T-helper 2 cell treated with Interferon-gamma antibody and Interleukin-4, amounts not matched to agents 5 μg/mL and 100 μg/mL, for 36 hours (primary cell): ENCODE data around the gene CTNNA3.

ENCODE experiments used
- DNase-seq: peaks from one replicate; pipeline ENCODE4 v3.0.0; 2021; ENCODE audit warnings: low spot score
- H3K27ac Mint-ChIP-seq: one replicate; pipeline ENCODE4 v1.8.0; 2021; ENCODE audit warnings: mild to moderate bottlenecking, mixed read lengths
- H3K27me3 Mint-ChIP-seq: one replicate; pipeline ENCODE4 v1.8.0; 2021; ENCODE audit warnings: low read depth, mixed read lengths
- H3K36me3 Mint-ChIP-seq: one replicate; pipeline ENCODE4 v1.8.0; 2021; ENCODE audit warnings: low read depth, mixed read lengths
- H3K4me1 Mint-ChIP-seq: one replicate; pipeline ENCODE4 v1.8.0; 2021; ENCODE audit warnings: low read depth, mixed read lengths
- H3K4me3 Mint-ChIP-seq: one replicate; pipeline ENCODE4 v1.8.0; 2022; ENCODE audit warnings: mild to moderate bottlenecking, moderate library complexity, mixed read lengths
- H3K9me3 Mint-ChIP-seq: one replicate; pipeline ENCODE4 v1.8.0; 2021; ENCODE audit warnings: mixed read lengths

CTNNA3 gene

DNA sequence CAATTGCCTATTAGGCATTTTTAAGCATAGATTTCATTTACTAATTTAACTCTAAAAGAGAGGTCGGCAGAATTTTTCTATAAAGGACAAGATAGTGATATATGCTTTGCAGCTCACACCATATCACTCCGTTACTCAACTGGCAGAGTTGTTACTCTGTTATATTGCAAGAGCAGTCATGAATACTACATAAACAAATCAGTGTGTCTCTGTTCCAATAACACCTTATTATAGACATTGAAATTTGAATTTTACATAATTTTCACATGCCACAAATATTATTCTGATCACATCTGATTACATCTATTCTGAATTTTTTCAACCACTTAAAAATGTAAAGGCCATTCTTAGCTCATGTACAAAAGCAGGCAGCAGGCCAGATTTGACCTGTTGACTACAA, 1624.1 kb downstream of the CTNNA3 start:
- H3K9me3 Mint-ChIP-seq: peaks cover 14% of the 10 kb centered on the region
- no peaks in the 10 kb centered on the region for H3K36me3 Mint-ChIP-seq
- H3K27ac Mint-ChIP-seq: no peak overlapping the region
- no peak overlapping the region for H3K4me3 Mint-ChIP-seq
- H3K27me3 Mint-ChIP-seq: no peaks in the 10 kb centered on the region
- H3K4me1 Mint-ChIP-seq: no peaks in the 10 kb centered on the region
- no peak for DNase-seq

DNA sequence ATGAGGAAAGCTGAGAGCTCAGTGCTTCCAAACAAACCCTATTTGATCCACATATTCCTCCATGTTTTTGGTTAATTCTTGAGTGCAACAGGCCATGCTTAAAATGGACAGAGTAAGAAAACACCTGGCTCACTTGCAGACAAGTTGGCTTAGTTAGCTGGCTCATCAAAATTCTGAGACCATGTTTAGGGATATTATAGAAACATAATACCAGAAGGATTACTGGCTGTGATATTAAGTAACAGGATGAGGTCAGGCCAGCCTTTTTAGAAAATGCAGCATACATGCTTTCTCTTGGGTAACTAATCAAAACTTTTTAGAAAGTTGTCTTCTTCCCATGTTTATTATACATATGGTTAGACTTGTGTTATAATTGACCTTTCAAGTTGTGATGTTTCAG, 1637.4 kb downstream of the CTNNA3 start:
- H3K27ac Mint-ChIP-seq: no peak overlapping the region
- peaks cover 11% of the 10 kb centered on the region for H3K9me3 Mint-ChIP-seq
- no peak overlapping the region for H3K4me3 Mint-ChIP-seq
- no peak for DNase-seq
- no peaks in the 10 kb centered on the region for H3K4me1 Mint-ChIP-seq
- H3K27me3 Mint-ChIP-seq: no peaks in the 10 kb centered on the region
- no peaks in the 10 kb centered on the region for H3K36me3 Mint-ChIP-seq

DNA sequence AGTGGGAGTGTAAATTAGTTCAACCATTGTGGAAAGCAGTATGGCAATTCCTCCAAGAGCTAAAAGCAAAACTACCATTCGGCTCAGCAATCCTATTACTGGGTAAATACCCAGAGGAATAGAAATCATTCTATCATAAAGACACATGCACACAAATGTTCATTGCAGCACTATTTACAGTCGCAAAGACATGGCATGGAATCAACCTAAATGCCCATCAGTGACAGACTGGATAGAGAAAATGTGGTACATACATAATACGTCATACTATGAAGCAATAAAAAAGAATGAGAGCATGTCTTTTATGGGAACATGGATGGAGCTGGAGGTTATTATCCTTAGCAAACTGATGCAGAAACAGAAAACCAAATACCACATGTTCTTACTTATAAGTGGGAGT, 1646.7 kb downstream of the CTNNA3 start:
- H3K4me3 Mint-ChIP-seq: no peak overlapping the region
- H3K27ac Mint-ChIP-seq: no peak overlapping the region
- no peaks in the 10 kb centered on the region for H3K27me3 Mint-ChIP-seq
- H3K36me3 Mint-ChIP-seq: no peaks in the 10 kb centered on the region
- DNase-seq: no peak
- H3K9me3 Mint-ChIP-seq: peaks cover 30% of the 10 kb centered on the region
- H3K4me1 Mint-ChIP-seq: no peaks in the 10 kb centered on the region

DNA sequence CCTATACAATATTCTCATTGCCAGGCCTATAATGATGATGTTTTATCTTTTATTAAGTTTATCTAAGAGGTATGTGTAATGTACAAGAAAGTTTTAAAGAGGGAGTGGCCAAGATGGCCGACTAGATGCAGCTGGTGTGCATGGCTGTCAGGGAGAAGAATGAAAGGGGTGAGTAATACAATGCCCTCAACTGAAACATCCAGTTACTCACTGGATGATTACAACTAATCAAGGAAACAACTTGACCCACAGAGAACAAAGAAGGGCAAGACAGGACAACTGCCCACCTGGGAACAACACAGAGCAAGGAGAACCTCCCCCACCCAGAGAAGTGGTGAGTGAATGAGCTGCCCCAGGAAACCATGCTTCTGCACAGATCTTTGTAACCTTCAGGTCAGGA, 1650.1 kb downstream of the CTNNA3 start:
- no peak overlapping the region for H3K27ac Mint-ChIP-seq
- no peaks in the 10 kb centered on the region for H3K4me1 Mint-ChIP-seq
- H3K9me3 Mint-ChIP-seq: peaks cover 43% of the 10 kb centered on the region
- DNase-seq: no peak
- H3K36me3 Mint-ChIP-seq: no peaks in the 10 kb centered on the region
- H3K27me3 Mint-ChIP-seq: no peaks in the 10 kb centered on the region
- no peak overlapping the region for H3K4me3 Mint-ChIP-seq

DNA sequence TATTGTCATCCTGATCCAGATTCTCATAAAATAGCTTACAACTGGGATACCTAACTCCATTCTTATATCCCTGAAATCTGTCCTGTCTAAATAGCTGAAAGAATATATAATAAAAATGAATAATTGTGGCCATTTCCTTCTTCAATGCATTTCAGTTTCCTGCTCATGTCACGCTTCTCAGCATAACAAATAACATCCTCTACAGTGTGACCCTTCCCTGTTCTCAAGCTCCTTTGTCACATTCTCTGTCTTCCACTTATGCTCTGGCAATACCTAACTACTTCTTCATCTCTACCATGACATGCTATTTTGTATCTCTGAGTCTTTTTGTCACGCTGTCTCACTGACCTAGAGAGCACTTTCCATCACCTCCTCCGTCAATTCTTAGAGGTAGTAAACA, 1654.2 kb downstream of the CTNNA3 start:
- Mint-ChIP-seq H3K36me3 (no peaks in the 10 kb centered on the region), H3K27me3 (no peaks in the 10 kb centered on the region), H3K9me3 (peaks cover 44% of the 10 kb centered on the region), H3K4me1 (no peaks in the 10 kb centered on the region), H3K27ac (no peak overlapping the region), H3K4me3 (no peak overlapping the region)
- no peak for DNase-seq

DNA sequence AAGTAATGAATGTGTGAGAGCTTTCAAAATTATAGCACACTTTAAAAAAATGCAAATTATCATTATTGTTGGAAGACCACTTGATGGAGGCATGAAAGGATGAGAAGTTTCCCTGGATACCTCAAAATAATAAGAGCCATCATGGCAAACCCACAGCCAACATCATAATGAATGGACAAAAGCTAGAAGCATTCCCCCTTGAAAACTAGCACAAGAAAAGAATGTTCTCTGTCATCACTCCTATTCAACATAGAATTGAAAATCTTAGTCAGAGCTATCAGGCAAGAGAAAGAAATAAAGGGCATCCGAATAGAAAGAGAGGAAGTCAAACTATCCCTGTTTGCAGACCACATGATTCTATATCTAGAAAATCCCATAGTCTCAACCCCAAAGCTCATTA, 1657.4 kb downstream of the CTNNA3 start:
- Mint-ChIP-seq H3K4me1 (no peaks in the 10 kb centered on the region), H3K36me3 (no peaks in the 10 kb centered on the region), H3K4me3 (no peak overlapping the region), H3K27me3 (no peaks in the 10 kb centered on the region), H3K9me3 (peaks cover 23% of the 10 kb centered on the region), H3K27ac (no peak overlapping the region)
- DNase-seq: no peak

DNA sequence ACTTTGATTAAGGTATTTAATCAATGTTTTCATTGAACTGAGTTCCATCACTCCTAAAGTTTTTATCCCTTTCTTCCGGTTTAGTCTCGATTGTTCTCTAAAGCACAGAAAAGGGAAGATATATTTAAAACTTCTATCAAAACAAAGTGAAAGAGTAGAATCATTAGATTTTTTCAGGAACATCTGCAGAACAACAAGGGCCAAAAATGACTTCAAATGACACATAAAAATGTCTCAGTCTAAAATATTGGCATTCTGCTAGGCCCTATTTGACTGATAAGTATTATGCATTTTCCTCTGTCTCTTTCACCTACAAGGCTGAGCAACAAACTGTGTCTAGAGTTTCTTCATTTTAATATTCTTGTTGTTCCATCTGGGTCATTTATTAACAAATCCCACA, 1669.7 kb downstream of the CTNNA3 start:
- Mint-ChIP-seq H3K27me3 (no peaks in the 10 kb centered on the region), H3K4me3 (no peak overlapping the region), H3K36me3 (no peaks in the 10 kb centered on the region), H3K27ac (no peak overlapping the region), H3K4me1 (no peaks in the 10 kb centered on the region), H3K9me3 (peaks cover 5% of the 10 kb centered on the region)
- no peak for DNase-seq

DNA sequence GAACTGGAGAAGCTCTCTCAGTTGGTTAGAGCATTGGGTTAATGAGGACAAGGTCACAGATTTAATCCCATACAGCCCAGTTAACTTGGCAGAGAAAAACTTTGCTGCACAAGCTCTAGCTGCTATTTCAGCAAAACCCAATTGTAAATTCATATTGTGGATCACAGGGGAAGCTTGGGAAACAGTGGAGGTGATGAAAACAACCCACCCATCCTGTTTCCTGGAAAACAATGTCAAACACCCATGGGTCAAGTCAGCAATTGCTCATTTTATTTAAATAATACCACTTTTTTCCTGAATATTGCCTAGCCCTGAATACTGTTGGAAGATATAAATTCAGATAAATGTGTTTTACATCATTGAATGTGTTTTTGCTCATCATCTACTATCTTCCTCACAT, 1670.8 kb downstream of the CTNNA3 start:
- DNase-seq: no peak
- H3K4me3 Mint-ChIP-seq: no peak overlapping the region
- H3K4me1 Mint-ChIP-seq: no peaks in the 10 kb centered on the region
- peaks cover 5% of the 10 kb centered on the region for H3K9me3 Mint-ChIP-seq
- no peaks in the 10 kb centered on the region for H3K27me3 Mint-ChIP-seq
- H3K36me3 Mint-ChIP-seq: no peaks in the 10 kb centered on the region
- H3K27ac Mint-ChIP-seq: no peak overlapping the region

DNA sequence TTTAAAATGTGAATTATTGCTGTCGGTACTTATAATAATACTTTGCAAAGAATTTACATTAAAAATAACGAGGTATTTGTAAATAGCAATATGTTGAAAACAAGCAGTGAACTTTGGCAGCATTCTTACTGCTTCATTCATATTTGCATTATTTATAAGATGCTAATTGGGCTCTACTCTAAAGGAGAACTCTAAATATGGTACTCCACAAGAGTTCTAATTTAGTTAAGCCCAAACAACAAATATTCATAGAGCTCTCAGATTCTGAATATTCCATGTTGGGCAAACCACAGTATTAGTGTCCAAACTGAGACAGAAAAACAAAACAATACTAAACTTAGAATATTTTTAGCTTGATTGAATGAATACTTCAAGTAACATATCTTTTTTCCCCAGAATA, 1674.6 kb downstream of the CTNNA3 start:
- Mint-ChIP-seq H3K4me3 (no peak overlapping the region), H3K27me3 (no peaks in the 10 kb centered on the region), H3K27ac (no peak overlapping the region), H3K9me3 (peaks cover 5% of the 10 kb centered on the region), H3K4me1 (no peaks in the 10 kb centered on the region), H3K36me3 (no peaks in the 10 kb centered on the region)
- DNase-seq: no peak

DNA sequence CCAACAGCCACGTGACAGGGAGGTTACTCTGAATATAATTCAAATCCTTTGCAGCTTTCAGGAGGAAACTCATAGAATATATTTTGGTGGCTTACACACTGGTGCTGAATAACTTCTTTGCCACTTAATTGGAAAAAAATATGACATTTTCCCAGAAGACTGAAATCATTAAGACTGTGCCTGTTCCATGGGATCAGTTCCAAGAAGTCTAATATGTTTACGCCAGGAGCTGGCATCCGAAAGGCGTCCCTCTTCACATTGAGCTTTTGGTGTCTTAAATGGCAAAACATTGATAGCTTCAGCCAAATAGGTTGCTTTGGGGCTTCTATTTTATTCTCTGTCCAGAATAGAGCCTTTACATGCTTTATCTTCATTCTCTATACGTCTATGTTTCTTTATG, 1687.8 kb downstream of the CTNNA3 start:
- no peak for DNase-seq
- Mint-ChIP-seq H3K27ac (no peak overlapping the region), H3K4me3 (no peak overlapping the region), H3K36me3 (no peaks in the 10 kb centered on the region), H3K4me1 (no peaks in the 10 kb centered on the region), H3K9me3 (peaks cover 17% of the 10 kb centered on the region), H3K27me3 (no peaks in the 10 kb centered on the region)

DNA sequence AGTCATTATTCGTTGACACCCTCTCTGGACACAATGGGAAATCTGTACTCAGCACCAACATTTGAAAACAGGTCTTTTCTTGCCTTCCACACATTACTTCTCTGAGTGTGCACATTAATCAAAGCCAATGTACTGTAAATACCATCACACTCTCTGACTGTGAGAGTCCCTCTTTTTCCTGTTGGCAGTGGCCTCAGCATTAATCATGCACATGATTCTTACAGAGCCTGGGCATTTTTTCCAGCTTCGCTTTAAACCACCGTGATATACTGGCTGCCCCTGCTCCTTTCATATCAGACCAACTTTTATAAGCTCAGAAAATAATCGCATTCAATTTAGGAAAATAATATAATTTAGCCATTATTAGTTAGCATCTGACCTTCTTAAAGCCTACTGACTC, 1689.6 kb downstream of the CTNNA3 start:
- Mint-ChIP-seq H3K9me3 (peaks cover 17% of the 10 kb centered on the region), H3K27me3 (no peaks in the 10 kb centered on the region), H3K36me3 (no peaks in the 10 kb centered on the region), H3K4me3 (no peak overlapping the region), H3K27ac (no peak overlapping the region), H3K4me1 (no peaks in the 10 kb centered on the region)
- DNase-seq: no peak

DNA sequence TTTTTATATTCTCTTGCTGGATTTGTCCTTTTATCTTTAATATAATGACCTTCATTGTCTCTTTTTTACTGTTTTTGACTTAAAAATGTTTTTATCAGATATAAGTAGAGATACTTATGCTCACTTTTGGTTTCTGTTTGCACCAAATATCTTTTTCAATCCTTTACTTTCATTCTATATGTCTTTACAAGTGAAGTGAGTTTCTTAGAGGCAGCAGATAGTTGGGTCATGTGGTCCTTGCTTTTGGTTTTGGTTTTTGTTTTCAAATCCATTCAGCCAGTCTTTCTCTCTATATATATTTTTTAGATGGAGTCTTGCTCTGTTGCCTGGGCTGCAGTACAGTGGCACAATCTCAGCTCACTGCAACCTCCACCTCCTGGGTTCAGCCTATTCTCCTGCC, 1702.5 kb downstream of the CTNNA3 start:
- Mint-ChIP-seq H3K9me3 (peaks cover 36% of the 10 kb centered on the region), H3K4me1 (no peaks in the 10 kb centered on the region), H3K27ac (no peak overlapping the region)

DNA sequence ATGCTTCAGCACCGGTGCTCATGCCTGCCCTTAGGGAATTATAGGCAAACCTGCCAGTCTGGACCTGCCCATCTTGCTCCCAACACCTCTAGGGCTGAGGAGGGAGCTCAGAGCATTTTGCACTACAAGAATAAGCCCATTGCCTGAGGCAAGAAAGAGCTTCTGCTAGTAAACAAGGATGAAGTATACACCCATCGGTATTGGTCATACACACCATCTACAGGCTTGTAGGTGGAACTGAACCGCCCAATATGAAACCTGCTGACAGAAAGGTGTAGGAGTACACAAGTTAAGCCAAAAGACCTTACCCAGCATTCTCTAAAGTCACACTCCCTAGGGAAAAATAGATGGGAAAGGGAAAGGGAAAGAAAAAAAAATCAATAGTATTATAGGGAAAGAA, 1727.1 kb downstream of the CTNNA3 start:
- H3K36me3 Mint-ChIP-seq: no peaks in the 10 kb centered on the region
- H3K4me3 Mint-ChIP-seq: no peak overlapping the region
- H3K27ac Mint-ChIP-seq: no peak overlapping the region
- H3K9me3 Mint-ChIP-seq: peaks cover 10% of the 10 kb centered on the region
- no peaks in the 10 kb centered on the region for H3K27me3 Mint-ChIP-seq
- DNase-seq: no peak
- H3K4me1 Mint-ChIP-seq: no peaks in the 10 kb centered on the region

More for the DNA sequence above, 1702.5 kb downstream of the CTNNA3 start:
- DNase-seq: no peak
- Mint-ChIP-seq H3K4me3 (no peak overlapping the region), H3K36me3 (no peaks in the 10 kb centered on the region), H3K27me3 (no peaks in the 10 kb centered on the region)

DNA sequence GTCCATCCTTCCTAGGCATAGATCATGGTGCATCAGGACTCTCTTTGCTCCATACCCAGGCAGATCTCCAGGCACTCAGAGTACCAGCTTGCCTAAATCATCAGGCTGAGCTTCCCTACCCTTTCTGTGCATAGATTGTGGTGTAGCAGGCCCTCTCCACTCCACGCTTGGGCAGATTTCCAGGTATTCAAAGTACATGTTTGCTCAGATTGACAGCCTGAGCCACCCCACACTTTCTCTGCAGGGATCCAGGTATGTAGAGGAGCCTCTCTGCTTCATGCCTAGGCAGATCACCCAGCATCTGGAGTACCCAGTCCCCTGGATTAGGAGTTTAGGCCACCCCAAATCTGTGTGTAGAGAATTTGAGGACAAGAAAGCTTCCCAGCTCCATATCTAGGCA, 1727.6 kb downstream of the CTNNA3 start:
- Mint-ChIP-seq H3K27me3 (no peaks in the 10 kb centered on the region), H3K27ac (no peak overlapping the region), H3K9me3 (peaks cover 10% of the 10 kb centered on the region), H3K36me3 (no peaks in the 10 kb centered on the region), H3K4me3 (no peak overlapping the region), H3K4me1 (no peaks in the 10 kb centered on the region)
- no peak for DNase-seq

DNA sequence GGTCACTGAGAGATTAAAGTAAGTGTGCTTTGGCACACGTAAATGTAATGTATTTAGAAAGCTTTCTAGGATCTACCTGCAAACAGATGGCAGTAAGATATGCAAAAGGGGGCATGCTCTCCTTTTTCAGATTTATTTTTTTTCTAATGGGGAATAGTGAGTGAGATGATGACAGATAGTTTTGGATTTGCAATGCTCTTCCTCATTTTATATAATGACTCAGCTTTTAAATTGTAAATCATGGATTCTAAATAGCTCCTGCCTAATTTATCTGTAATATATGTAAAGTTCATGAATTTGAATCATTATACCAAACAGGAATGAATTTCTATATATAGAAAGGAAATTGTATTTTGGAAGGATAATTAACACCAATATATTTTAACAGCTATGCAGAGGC, 1731.8 kb downstream of the CTNNA3 start:
- Mint-ChIP-seq H3K27ac (no peak overlapping the region), H3K4me1 (no peaks in the 10 kb centered on the region), H3K4me3 (no peak overlapping the region), H3K36me3 (no peaks in the 10 kb centered on the region), H3K9me3 (peaks cover 21% of the 10 kb centered on the region), H3K27me3 (no peaks in the 10 kb centered on the region)
- DNase-seq: no peak
